ENCODE data around the gene STMND1. TPM values are rescaled to one million over a fixed set of nuclear protein-coding genes. Genes with fewer than 3 reads are reported as not detected.

The STMND1 gene
- polyA plus RNA-seq, 2 of the 4 experiments (the other 2 are of a cell fraction) = not detected

DNA sequence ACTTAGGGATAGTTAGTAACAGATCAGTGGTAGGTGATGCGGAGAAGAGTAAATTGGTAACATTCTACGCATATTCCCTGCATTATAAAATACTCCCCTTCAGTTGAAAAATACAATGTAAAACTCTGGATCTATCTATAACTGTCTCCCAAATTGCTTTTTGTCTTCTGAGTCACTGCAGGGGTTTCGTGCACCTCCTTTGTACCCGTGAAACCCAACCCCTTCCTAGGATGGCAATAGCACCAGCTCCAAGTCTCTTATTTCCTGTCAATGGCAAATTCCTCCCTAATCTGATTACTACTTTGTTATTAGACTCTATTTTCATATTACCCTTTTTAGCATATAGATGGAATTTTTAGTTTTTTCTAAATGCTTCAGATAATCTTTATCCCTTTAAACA lies 20.6 kb upstream of the STMND1 start:
- H3K9me3 ChIP-seq = no peaks in the 10 kb centered on the region
- 47% methylated on average over 4 of the region's 4 CpGs for WGBS (ENCODE audit: missing lambda C conversion rate)
- DNase-seq (ENCODE audit: low read depth in 1 of 2, low spot score in 1 of 2) (no peak), FAIRE-seq (no peak), ATAC-seq (no peak)
- H3K4me1 ChIP-seq = no peaks in the 10 kb centered on the region
- H3K27ac ChIP-seq = no peak overlapping the region
- POLR2A ChIA-PET = no interaction called here
- no peak overlapping the region for H3K4me2 ChIP-seq
- no peak overlapping the region for H3K4me3 ChIP-seq
- CTCF ChIA-PET = no interaction called here
- TF ChIP-seq CHD4 (IDR thresholded peaks at IDR 0.05; ENCODE audit: borderline replicate concordance) = no peak
- TF ChIP-seq CBX8 (IDR thresholded peaks at IDR 0.05) = no peak
- no peak for TF ChIP-seq EP300 (IDR thresholded peaks at IDR 0.05)
- no peak for TF ChIP-seq POLR2AphosphoS2 (conservative IDR thresholded peaks at IDR 0.05; ENCODE audit: low read length)
- TF ChIP-seq ZFP36 (IDR thresholded peaks at IDR 0.05; ENCODE audit: borderline replicate concordance, partially characterized antibody) = no peak
- TF ChIP-seq, protein P1, sequence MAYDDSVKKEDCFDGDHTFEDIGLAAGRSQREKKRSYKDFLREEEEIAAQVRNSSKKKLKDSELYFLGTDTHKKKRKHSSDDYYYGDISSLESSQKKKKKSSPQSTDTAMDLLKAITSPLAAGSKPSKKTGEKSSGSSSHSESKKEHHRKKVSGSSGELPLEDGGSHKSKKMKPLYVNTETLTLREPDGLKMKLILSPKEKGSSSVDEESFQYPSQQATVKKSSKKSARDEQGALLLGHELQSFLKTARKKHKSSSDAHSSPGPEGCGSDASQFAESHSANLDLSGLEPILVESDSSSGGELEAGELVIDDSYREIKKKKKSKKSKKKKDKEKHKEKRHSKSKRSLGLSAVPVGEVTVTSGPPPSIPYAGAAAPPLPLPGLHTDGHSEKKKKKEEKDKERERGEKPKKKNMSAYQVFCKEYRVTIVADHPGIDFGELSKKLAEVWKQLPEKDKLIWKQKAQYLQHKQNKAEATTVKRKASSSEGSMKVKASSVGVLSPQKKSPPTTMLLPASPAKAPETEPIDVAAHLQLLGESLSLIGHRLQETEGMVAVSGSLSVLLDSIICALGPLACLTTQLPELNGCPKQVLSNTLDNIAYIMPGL (CRISPR knock-in tag; IDR thresholded peaks at IDR 0.05; ENCODE audit: borderline replicate concordance) = no peak
- no peak for TF ChIP-seq FOSL2 (IDR thresholded peaks at IDR 0.05)
- no peak for TF ChIP-seq FOSL2 (CRISPR knock-in tag; IDR thresholded peaks at IDR 0.05)
- no peak for TF ChIP-seq SMC3 (IDR thresholded peaks at IDR 0.05)
- TF ChIP-seq EHMT2 (IDR thresholded peaks at IDR 0.05; ENCODE audit: low read depth) = no peak
- no peak for TF ChIP-seq KDM1A (IDR thresholded peaks at IDR 0.05; ENCODE audit: low read depth)
- TF ChIP-seq SREBF2 (IDR thresholded peaks at IDR 0.05) = no peak
- no peak for TF ChIP-seq RARB (CRISPR knock-in tag; IDR thresholded peaks at IDR 0.05)
- TF ChIP-seq RFX5 (IDR thresholded peaks at IDR 0.05) = no peak
- no peak for TF ChIP-seq MYC (IDR thresholded peaks at IDR 0.05; ENCODE audit: borderline replicate concordance, low read length)
- TF ChIP-seq, protein P2, sequence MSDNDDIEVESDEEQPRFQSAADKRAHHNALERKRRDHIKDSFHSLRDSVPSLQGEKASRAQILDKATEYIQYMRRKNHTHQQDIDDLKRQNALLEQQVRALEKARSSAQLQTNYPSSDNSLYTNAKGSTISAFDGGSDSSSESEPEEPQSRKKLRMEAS (IDR thresholded peaks at IDR 0.05) = no peak
- TF ChIP-seq, protein P3, sequence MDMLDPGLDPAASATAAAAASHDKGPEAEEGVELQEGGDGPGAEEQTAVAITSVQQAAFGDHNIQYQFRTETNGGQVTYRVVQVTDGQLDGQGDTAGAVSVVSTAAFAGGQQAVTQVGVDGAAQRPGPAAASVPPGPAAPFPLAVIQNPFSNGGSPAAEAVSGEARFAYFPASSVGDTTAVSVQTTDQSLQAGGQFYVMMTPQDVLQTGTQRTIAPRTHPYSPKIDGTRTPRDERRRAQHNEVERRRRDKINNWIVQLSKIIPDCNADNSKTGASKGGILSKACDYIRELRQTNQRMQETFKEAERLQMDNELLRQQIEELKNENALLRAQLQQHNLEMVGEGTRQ (IDR thresholded peaks at IDR 0.05) = no peak
- TF ChIP-seq PHF8 (IDR thresholded peaks at IDR 0.05; ENCODE audit: borderline replicate concordance, low read depth) = no peak

DNA sequence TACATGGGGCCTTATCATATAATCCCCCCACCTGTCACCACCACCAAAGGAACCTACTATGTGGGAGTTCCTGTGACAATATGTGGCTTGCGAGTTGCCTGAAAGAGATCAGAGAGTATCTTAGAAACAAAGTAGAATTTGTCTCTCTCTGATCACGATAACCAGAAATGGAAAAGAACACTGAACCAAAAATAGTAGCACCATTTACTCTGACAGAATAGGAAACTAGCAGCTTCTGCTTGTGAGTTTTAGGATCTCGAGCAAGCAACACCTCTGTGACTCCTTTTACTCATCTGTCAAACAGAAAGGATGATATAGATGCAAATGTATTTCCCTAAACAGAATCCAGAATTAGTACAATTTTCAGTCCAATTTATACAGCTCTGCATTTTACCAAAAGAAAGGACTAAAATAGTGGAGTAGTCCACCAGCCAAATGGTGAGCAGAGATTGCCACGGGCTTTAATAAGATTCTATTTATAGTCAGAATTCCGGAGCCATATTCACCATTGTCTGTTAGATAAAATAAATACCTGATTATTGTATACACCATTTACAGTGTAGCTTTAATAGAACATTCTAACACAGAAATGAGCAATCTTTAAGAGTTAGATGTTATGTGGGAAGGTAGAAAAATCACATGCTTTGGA lies 19.9 kb upstream of the STMND1 start:
- POLR2A ChIA-PET = no interaction called here
- DNase-seq (ENCODE audit: low read depth in 1 of 2, low spot score in 1 of 2) (no peak), FAIRE-seq (no peak), ATAC-seq (no peak)
- WGBS (ENCODE audit: missing lambda C conversion rate) = 27% methylated on average over 5 of the region's 5 CpGs
- TF ChIP-seq RCOR1 (IDR thresholded peaks at IDR 0.05; ENCODE audit: low read depth, low read length) (no peak), CBX8 (IDR thresholded peaks at IDR 0.05) (no peak)
- no peak overlapping the region for H3K4me3 ChIP-seq
- no peaks in the 10 kb centered on the region for H3K9me3 ChIP-seq
- no peak overlapping the region for H3K27ac ChIP-seq
- no peaks in the 10 kb centered on the region for H3K4me1 ChIP-seq
- CTCF ChIA-PET = no interaction called here
- H3K4me2 ChIP-seq = no peak overlapping the region

DNA sequence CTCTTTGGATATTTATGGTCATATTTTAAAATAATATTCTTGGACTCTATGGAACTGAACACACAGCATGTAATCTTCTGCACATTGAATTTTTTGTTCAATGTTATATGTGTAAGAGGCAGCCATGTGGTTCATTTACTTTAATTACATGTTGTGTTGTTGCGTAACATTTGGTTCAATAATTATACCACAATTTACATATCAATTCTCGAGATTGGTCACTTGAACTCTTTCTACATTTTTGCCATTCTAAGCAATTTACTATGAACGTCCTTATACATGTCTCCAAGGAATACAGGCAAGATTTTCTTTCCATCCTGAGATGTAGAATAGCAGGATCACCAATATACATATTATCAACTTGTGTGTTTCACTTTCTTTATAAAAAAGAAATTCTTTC lies 18.5 kb upstream of the STMND1 start:
- TF ChIP-seq MAFK (IDR thresholded peaks at IDR 0.05; ENCODE audit: partially characterized antibody) = peak; percentile 28
- no peak for TF ChIP-seq HOXA7 (CRISPR knock-in tag; IDR thresholded peaks at IDR 0.05)
- Histone ChIP-seq H3K4me1 (no peaks in the 10 kb centered on the region), H3K4me2 (no peak overlapping the region), H3K27ac (no peak overlapping the region), H3K9me3 (no peaks in the 10 kb centered on the region), H3K4me3 (no peak overlapping the region)
- CTCF ChIA-PET = interaction anchor here (1.2 kb wide), 1 partner anchor 8 kb away, joined by 3 read pairs; no protein-coding TSS in a partner anchor
- no peak for DNase-seq (ENCODE audit: low read depth in 1 of 2, low spot score in 1 of 2)
- POLR2A ChIA-PET = no interaction called here
- no peak for FAIRE-seq
- no peak for ATAC-seq
- WGBS (ENCODE audit: missing lambda C conversion rate) = 31% methylated on average over 3 of the region's 3 CpGs
